Umbilical cord (tissue), 2 donors: ENCODE data around the gene SLC22A14. TPM values are rescaled to one million over a fixed set of nuclear protein-coding genes. Genes with fewer than 3 reads are reported as not detected.
"Not testable (repeated sequence)": the region's sequence is repeated elsewhere in the genome, so short reads cannot be mapped to it uniquely, and the experiment has no call there.

Source experiments
- DNase-seq: peaks from one replicate; pipeline ENCODE4 v3.0.0-alpha.2; 2015; ENCODE audit warnings: low spot score
- total RNA-seq: library from RNA; depleted of rRNA; stranded (reverse); fragments of >200 nt; gene quantifications from one replicate; pipeline ENCODE4 v1.2.3, GENCODE V29; 2014; ENCODE audit warnings: low replicate concordance; ENCODE audit not compliant: insufficient read depth

SLC22A14 gene
- total RNA-seq, 1 donor from 2014 or later = 0.96 TPM

DNA sequence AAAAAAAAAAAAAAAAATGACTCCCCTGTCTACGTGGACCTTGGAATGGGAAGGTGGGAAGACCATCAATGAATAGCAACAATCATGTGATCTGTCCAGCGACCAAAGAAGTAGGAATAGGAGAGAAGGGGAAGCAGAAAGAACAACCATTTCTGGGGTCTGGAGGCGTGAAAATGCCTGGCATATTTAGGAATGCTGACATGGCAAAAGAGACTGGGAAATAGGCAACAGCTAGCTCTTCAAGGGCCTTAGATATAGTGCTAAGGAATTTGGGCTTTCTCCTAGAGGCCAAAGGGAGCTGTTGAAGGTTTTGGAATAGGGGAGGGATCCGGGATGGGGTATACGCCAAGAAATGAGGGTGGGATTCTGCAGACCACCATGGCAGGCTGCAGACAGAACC, 10.5 kb upstream of the SLC22A14 start:
- no peak for DNase-seq

DNA sequence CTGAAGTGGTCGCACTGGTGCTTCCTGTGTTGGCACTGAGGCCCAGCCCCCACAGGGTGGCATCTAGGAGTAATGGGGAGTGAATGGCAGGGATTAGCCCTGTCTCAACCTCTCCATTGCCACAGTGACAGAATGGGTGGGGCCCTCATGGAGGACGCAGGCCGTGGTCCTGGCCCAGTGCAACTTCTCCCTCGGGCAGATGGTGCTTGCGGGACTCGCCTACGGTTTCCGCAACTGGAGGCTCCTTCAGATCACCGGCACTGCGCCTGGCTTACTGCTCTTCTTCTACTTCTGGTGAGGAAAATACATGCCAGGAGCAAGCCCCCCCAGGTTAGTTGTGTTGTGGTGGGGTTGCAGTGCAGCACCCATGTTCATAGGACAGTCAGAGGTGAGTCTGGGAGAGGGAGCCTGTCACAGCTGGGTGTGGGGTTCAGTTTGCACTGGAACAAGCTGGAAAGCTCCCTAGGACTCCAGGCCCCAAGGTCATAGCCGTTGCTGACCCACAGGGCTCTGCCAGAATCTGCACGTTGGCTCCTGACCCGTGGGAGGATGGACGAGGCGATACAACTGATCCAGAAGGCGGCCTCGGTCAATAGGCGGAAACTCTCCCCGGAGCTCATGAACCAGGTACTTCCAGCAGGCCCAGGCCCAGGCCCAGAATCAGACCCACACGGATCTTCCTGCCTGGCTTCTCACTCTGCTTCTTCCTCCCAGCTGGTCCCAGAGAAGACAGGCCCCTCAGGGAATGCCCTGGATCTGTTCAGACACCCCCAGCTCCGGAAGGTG, 7.0 kb upstream of the SLC22A14 start:
- no peak for DNase-seq

DNA sequence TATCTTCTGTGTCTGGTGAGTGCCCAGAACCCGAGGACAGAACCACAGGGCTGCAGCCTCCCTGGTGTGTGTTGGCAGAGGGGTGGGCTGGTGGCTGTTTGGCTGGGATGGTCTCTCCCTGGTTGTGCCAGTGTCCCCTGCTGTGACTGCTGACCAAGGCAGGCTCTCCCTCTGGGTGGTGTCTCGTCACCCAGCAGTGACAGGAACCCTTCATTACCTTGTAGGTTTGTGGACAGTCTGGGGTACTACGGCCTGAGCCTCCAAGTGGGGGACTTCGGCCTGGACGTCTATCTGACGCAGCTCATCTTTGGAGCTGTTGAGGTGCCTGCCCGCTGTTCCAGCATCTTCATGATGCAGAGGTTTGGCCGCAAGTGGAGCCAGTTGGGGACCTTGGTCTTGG, 6.4 kb upstream of the SLC22A14 start:
- DNase-seq = no peak

DNA sequence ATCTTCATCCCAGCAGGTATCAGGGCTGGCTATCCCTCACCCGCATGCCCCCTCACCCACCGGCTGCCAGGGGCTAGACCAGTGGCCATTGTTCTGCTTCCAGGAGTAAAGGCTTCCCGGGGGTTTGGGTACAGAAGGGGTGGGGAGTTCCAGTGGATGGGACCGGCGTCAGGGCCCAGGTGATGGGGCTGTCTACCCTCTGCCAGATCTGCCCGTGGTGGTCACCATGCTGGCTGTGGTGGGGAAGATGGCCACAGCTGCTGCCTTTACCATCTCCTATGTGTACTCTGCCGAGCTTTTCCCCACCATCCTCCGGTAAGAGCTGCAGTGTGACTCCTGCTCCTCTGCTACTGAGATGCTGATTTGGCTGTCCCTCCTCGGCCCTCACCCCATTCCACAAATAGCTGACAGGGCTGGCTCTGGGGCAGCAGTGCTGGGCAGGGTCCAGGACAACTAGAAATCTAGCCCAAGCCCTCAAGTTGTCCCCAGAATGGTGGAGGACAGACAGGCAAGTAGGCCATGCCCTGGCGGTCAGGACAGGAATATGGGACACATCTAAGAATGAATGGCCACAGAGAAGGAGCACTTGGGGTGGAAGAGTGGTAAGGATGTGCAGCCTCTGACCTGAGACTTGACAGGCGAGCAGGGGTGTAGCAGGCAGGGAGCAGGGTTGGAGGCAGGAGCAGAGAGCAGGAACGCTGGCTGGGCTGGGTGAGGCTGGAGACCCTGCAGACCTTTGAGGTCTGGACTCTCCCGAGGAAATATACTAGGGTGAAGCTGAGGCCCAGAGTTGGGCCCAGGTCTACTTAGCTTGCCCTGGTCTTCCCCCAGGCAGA, 5.8 kb upstream of the SLC22A14 start:
- no peak for DNase-seq

DNA sequence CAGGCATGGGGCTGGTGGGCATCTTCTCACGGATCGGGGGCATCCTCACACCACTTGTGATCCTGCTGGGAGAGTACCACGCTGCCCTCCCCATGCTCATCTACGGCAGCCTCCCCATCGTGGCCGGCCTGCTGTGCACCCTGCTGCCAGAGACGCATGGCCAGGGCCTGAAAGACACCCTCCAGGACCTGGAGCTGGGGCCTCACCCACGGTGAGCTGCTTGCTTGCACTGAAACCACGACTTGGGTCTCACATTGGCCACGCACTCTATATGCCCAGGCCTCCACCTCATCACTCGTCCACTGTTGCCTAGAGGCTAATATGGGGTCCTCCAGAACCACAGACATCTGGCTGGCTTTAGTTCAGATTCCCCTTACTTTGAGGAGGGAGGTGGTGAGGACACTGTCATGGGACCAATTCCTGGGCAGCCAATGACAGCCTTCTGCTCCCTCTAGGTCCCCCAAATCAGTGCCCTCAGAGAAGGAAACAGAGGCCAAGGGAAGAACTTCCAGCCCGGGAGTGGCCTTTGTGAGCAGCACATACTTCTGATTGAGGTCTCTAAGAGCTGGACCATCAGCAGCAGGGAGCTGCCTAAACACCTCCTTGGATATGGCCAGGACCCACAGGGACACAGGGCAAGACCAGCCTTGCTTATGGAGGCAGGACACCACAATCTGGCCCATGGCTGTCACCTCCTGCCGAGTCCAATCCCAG, 5.0 kb upstream of the SLC22A14 start:
- no peak for DNase-seq

DNA sequence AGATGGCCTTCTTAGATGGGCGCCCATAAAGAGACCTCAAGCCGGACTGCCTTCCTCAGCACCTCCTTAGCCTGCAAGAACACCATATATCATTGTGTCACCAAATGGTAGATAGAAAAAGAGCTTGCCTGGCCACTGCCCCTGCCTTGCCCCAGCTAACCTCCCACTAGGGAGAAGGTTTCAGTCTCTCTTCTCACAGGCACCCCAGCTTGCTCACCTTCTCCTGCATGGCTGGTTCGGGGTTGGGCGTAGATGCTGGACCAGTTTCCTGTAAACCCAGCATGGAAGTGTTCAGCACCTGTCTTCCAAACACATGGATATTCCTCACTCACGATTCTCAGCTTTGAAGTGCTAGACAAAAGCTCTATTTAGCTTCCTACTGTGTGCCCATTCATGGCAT, 3.3 kb upstream of the SLC22A14 start:
- no peak for DNase-seq

DNA sequence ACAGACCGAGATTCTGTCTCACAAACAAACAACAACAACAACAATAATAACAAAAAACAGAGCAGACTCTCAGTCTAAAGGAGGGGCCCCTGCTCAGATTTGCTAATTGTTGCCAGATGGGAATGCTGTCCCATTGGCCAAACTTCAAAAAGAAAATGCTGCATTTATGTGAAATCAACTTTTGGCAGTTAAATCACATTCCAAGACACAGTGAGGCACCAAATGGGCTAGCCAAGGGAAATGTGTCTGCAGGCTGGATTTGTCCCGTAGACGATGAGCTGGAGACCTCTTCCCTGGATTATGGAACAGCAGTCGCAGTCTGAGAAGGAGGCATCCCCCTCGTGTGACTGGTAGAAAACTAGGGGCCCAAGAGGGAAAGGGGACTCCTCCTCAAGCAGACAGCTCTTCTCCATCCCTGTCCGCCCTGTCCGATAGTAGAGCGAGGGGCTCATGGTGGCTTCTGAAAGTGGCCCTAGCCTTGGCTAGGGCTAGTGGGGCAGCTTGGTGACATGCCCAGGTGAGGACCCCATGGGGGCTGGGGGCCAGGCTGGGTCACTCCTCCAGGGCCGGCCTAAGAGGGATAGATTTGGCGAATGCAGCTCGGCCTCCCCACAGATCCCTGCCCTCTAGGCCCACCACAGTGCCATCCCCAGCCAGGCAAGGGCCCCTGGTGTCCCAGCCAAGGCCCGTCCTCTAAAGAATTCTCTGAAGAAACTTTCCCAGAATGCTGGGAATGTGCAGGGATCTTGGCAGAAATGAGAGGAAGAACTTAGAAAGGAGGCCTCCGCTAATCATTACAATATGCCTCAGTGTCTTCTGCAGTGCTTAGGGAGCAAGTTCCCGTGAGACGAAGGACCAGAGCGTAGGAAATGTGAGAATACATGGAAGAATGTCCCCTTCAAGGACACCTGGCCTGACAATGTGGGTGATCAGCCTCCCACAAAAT, 2.0 kb downstream of the SLC22A14 start:
- DNase-seq = peak; percentile 11

DNA sequence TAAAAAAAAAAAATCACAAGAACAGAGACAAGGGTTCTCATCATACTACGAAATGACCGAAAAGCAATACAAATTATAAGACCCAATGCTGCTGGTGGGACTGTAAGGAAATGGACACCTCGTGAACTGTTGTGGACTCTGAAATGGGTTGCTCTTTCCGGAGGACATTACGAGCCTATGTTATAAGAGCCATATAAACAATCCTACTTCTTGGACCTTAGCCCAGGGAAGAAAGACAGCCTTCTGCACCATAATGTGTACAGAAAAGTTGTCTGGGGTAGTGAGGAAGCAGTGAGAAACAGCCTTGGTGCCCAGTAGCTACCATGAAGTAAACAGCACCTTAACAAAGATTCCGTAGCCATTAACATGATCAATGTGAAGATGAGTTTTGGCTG, 2.7 kb downstream of the SLC22A14 start:
- DNase-seq = no peak

DNA sequence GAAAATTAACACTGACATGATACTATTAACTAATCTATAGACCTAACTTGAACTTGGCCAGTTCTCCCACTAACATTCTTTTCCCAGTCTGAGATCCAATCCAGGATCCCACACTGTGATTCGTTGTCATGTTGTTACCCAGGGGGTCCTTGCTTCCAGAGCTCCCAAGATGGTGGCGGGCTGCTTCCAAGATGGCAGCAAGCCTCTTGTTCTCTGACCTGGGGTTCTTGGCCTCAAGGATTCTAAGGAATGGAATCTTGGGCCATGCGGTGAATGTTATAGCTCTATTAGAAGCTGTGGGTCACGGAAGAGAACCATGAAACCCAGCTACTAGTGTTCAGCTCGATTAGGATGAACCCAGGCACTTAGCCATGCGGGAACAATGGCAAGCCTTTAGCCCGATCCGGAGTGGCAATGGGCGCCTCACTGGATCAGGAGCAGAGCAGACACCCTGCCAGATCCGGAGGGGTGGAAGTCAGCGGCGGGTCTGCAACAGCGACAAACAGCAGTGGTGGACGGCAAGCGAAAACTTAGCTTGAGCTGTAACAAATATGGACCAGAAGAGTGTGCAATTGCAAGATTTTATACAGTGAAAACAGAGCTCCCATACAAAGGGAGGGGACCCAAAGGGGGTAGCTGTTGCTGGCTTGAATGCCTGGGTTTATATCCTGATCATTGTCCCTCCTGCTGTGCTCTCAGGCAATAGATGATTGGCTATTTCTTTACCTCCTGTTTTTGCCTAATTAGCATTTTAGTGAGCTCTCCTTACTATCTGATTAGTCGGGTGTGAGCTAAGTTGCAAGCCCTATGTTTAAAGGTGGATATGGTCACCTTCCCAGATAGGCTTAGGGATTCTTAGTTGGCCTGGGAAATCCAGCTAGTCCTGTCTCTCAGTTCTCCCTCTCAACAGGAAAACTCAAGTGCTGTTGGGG, 7.5 kb downstream of the SLC22A14 start:
- DNase-seq = not testable (repeated sequence)

DNA sequence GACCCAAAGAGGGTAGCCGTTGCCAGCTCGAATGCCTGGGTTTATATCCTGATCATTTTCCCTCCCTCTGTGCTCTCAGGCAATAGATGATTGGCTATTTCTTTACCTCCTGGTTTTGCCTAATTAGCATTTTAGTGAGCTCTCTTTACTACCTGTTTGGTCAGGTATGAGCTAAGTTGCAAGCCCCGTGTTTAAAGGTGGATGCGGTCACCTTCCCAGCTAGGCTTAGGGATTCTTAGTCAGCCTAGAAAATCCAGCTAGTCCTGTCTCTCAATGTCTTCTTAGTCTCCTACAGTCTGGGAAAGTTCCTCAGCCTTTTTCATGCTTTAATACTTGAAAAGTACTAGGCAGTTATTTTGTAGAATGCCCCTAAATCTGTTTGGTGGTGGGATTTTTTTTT, 15.0 kb downstream of the SLC22A14 start:
- not testable (repeated sequence) for DNase-seq

DNA sequence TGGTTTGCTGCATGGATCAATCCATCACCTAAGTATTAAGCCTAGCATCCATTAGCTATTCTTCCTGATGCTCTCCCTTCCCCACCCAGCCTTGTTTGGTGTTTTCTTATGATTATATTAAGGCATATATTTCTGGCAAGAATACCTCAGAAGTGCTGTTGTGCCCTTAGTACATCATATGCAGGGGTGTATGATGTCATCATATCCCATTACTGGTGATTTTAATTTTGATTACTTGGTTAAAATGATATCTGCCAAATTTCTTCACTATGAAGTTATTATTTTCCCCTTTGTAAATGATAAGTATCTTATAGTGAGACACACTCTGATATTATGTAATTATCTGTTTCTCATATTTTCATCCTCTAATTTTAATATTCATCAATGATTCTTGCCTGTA, 15.4 kb downstream of the SLC22A14 start:
- no peak for DNase-seq

DNA sequence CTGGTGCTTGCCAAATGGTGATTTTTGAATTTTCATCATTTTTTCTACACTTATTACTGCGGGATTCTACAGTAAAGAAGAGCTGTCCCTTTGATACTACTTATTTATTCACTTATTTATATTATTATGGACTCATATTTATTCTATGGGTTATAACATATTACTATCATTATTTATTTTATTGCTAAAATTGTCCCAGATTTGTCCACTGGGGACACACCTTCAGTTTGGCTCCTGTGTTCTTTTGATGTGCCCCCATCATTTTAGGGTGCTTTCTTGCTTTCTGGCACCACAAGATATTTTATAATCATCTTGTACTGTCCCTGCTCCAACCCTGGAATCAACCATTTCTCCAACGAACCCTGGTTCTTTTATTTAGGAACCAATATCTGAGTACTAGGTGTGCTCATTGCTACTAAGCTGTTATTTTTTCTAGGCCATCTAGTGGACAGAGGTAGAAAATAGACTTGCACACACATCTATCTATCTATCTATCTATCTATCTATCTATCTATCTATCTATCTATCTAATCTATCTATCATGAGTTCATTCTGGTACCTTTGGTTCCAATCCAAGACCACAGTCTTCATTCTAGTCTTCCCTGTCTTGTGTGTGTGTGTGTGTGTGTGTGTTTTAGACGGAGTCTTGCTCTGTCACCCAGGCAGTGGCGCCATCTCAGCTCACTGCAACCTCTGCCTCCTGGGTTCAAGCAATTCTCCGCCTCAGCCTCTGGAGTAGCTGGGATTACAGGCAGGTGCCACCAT, 16.0 kb downstream of the SLC22A14 start:
- DNase-seq = no peak

DNA sequence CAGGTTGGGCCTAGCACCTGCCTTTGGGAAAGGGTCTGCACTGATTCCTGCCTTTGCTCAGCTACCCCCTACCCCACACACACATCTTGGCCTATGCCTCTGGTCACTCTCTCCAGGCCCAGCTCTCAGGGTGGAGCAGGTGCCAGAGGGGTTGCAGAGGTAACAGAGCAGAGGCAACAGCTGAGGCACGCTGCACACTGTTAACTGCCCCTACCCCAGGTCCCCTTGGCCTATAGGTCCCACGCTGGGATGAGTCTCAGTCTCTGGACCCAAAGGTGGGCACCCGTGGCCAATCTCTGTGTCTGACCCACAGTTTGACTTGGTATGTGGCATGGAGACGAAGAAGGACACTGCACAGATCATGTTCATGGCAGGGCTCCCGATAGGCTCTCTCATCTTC, 24.8 kb downstream of the SLC22A14 start:
- DNase-seq = no peak

DNA sequence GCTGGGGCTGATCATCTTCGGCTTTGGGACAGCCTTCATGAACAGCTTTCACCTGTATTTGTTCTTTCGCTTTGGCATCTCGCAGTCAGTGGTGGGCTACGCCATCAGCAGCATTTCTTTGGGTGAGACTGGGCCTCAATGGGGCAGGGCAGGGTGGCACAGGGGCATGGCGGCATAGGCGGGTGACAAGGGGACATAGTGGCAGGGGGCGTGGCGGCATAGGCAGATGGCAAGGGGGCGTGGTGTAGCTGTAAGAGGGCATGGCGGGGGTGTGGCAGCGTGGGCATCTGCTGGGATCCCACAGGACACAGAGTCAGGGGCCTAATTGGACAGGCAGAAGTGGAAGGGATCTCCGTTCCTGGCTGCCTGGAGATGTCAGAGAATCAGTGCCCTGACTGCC, 25.5 kb downstream of the SLC22A14 start:
- no peak for DNase-seq

DNA sequence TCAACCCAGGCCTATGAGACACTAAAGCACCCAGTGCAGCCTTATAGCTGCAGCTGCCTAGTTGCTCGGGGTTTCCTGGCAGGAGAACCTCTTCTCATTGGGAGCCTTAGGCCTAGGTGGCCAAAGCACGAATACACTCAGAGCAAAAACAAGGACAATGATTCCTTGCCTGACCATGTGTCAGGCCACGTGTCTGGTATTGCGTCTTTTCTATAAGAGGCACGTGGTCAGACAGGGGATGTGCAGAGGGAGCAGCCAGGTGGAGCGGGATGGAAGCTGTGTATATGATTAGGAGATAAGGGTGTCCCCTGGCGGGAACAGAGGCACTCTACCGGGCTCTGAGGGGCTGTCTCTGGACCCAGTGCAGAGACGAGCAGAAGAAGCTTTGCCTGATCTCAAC, 26.4 kb downstream of the SLC22A14 start:
- DNase-seq = no peak

DNA sequence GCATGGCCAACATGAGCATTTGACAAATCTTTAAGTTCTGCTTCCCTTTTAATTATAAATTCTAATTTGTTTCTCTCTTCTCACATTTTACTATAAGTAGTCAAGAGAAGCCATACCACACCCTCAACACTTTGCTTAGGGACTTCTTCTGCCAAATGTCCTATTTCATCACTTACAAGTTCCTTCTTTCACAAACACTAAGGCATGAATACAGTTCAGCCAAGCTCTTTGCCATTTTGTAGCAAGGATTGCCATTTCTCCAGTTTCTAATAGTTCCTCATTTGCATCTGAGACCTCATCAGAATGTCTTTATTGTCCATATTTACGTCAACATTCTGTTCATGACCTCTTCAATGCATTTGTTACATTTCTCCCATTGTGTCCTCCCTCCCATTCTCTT, 29.4 kb downstream of the SLC22A14 start:
- DNase-seq = no peak

DNA sequence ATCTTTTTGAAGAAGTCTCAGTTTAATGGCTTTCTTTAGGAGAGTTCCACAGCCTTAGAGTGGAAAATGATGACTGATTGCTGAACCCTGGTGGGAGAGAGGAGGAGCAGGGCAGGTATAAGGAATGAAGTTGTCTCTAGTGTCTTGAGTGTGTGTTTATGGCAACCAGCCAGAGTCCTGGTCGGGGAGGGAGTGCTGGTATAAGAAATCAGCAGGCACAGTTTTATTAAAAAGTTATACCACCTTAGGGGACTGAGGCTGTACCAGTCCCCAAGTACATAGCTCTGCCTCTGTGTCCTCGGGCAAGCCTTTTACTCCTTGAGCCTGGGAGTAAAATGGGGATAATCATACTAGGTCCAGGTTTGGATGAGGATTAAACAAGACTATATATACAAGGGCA, 29.8 kb downstream of the SLC22A14 start:
- no peak for DNase-seq

DNA sequence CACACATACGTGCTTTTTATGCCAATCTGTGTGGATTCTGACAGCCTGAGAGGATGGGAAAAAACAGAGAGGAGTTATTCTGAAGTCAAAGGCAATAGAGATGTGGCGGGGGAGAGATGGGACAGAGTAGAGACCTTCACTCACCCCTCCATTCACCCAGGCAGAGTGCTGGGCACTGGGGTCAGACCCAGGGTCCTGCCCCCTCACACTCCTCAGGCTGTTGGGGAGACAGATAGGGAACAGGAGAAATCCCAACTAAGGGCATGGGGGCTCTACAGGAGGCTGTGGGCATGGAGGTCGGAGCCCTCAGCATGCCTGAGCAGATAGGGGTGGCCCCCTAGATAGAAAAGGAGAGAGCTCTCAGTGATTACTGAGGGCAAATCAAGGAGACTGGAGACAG, 30.3 kb downstream of the SLC22A14 start:
- DNase-seq = no peak

DNA sequence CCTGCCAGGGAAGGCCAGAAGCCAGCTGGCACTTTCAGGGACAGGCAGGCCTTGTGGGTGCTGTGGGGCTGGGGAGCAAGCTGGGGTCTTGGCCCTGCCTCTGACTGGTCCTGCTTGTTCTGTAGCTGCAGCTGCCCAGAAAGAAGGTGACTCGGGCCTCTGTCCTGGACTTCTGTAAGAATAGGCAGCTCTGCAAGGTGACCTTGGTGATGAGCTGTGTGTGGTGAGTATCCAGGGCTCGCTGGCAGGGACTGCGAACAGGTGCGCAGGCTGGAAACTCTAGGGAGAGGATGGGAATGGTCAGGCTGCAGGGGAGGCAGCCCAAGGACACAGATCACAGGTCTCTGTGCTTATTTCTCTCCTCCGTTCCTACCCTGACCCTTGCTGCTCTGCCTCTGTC, 31.2 kb downstream of the SLC22A14 start:
- no peak for DNase-seq
